HepG2 (cell line): Measurements from ENCODE around the gene FNDC7. TPM values are rescaled to one million over a fixed set of nuclear protein-coding genes. Genes with fewer than 3 reads are reported as not detected.

Experiments
- ARID3A ChIP-seq: IDR thresholded peaks from 2 replicates; pipeline ENCODE4 v1.6.1; 2012; ENCODE audit warnings: low read depth, low read length, improper control_type of control experiment
- CEBPZ ChIP-seq: IDR thresholded peaks from 2 replicates; pipeline ENCODE4 v1.6.1; 2012; ENCODE audit warnings: low read length, improper control_type of control experiment
- GZF1 ChIP-seq: sonication (generic); formaldehyde crosslinking; IDR thresholded peaks from 2 replicates; pipeline ENCODE4 v1.5.1; 2020; ENCODE audit warnings: mild to moderate bottlenecking, missing genetic modification reagents
- HOXA5 ChIP-seq: sonication (generic); formaldehyde crosslinking; IDR thresholded peaks from 2 replicates; pipeline ENCODE4 v1.4.0; 2020; ENCODE audit warnings: missing genetic modification reagents
- KIAA2018 ChIP-seq: sonication (generic); formaldehyde crosslinking; IDR thresholded peaks from 2 replicates; pipeline ENCODE4 v1.5.0; 2020; ENCODE audit warnings: mild to moderate bottlenecking, missing genetic modification reagents, borderline replicate concordance
- MIXL1 ChIP-seq: IDR thresholded peaks from 2 replicates; pipeline ENCODE4 v1.6.1; 2016
- PLRG1 ChIP-seq: fragments of 450-650 bp; conservative IDR thresholded peaks from 2 replicates; pipeline ENCODE4 v1.6.1; 2016
- RFXANK ChIP-seq: IDR thresholded peaks from 2 replicates; pipeline ENCODE4 v1.6.1; 2016
- TARDBP ChIP-seq: sonication (generic); formaldehyde crosslinking; IDR thresholded peaks from 2 replicates; pipeline ENCODE4 v1.8.0; 2022; ENCODE audit warnings: mild to moderate bottlenecking, missing genetic modification reagents
- XBP1 ChIP-seq: sonication (generic); formaldehyde crosslinking; IDR thresholded peaks from 2 replicates; pipeline ENCODE4 v1.5.0; 2020; ENCODE audit warnings: missing genetic modification reagents
- ZC3H13 ChIP-seq: sonication (generic); formaldehyde crosslinking; IDR thresholded peaks from 2 replicates; pipeline ENCODE4 v1.8.1; 2023; ENCODE audit warnings: mild to moderate bottlenecking, missing genetic modification reagents, moderate library complexity
- ZMYM3 ChIP-seq: sonication (generic); formaldehyde crosslinking; IDR thresholded peaks from 2 replicates; pipeline ENCODE4 v1.5.1; 2020; ENCODE audit warnings: mild to moderate bottlenecking, missing genetic modification reagents
- ZNF124 ChIP-seq: sonication (generic); formaldehyde crosslinking; IDR thresholded peaks from 2 replicates; pipeline ENCODE4 v1.4.0; 2020; ENCODE audit warnings: missing genetic modification reagents
- ZNF383 ChIP-seq: sonication (generic); formaldehyde crosslinking; IDR thresholded peaks from 2 replicates; pipeline ENCODE4 v1.4.0; 2020; ENCODE audit warnings: missing genetic modification reagents, mild to moderate bottlenecking, borderline replicate concordance
- ZNF460 ChIP-seq: sonication (generic); formaldehyde crosslinking; IDR thresholded peaks from 2 replicates; pipeline ENCODE4 v1.5.1; 2020; ENCODE audit warnings: missing genetic modification reagents, mild to moderate bottlenecking, borderline replicate concordance
- ZSCAN30 ChIP-seq: sonication (generic); formaldehyde crosslinking; IDR thresholded peaks from 2 replicates; pipeline ENCODE4 v1.5.0; 2020; ENCODE audit warnings: mild to moderate bottlenecking, missing genetic modification reagents
- polyA plus RNA-seq, 8 experiments: library from polyadenylated mRNA; depleted of rRNA in 3 of 8; stranded (reverse) in 7 of 8; unstranded in 1 of 8; fragments of >200 nt; fragmentation: Illumina TruSeq in 4 of 8; extraction: Trizol in 4 of 8; gene quantifications; 2 replicates each; pipeline versions ENCODE4 v1.2.1 to v1.2.3, GENCODE V29; 2011 to 2016; ENCODE audit warnings: low read depth in 4 of 8, missing spikeins in 1 of 8, mixed read lengths in 1 of 8; ENCODE audit not compliant: insufficient read depth in 1 of 8
- total RNA-seq, 5 experiments: library from RNA; depleted of rRNA; stranded (reverse); fragments of >200 nt; fragmentation: Illumina TruSeq; extraction: Trizol; gene quantifications; 2 replicates each; pipeline ENCODE4 v1.2.3, GENCODE V29; 2016; ENCODE audit warnings: low read depth in 1 of 5

The FNDC7 gene
- total and polyA plus RNA-seq, 2 of the 13 experiments (the other 11 are each of a cell fraction or from before 2014, with no cell fraction given), result 0.03 TPM; not detected in 1

GRCh38 chr1:108746382-108747170 lies 33.9 kb downstream of the FNDC7 start, which contains the start of gene STXBP3 (continued):
- TF ChIP-seq KIAA2018 (CRISPR knock-in tag), result no peak
- TF ChIP-seq ZSCAN30, result 0 out of 2 replicates have a peak, but pooled peaks have one; percentile 35
- TF ChIP-seq ZC3H13, result no peak
- TF ChIP-seq CEBPZ, result no peak
- TF ChIP-seq GZF1, result no peak
- no peak for TF ChIP-seq ARID3A
- TF ChIP-seq MIXL1, result no peak
- no peak for TF ChIP-seq RFXANK
- no peak for TF ChIP-seq ZNF124 (CRISPR knock-in tag)
- no peak for TF ChIP-seq XBP1 (CRISPR knock-in tag)
- peak; percentile 79; the same call in 1 of the 2 replicates for TF ChIP-seq HOXA5 (CRISPR knock-in tag)
- TF ChIP-seq ZMYM3 (CRISPR knock-in tag), result no peak
- TF ChIP-seq ZNF383 (CRISPR knock-in tag), result no peak
- TF ChIP-seq TARDBP (CRISPR knock-in tag), result peak; percentile 32; the same call in 1 of the 2 replicates
- TF ChIP-seq PLRG1, result no peak
- no peak for TF ChIP-seq ZNF460
